ENCODE data around the gene ATP10D. TPM values are rescaled to one million over a fixed set of nuclear protein-coding genes. Genes with fewer than 3 reads are reported as not detected.
A peak's percentile ranks its signal among the peaks of the same experiment; 100 is the strongest.

Gene ATP10D
- total and polyA plus RNA-seq, 9 of the 15 experiments (the other 6 are each of a cell fraction or from before 2014, with no cell fraction given), result 0.10 to 0.36 (median 0.19) TPM; not detected in 1

GRCh38 chr4:47463235-47463956, 21.7 kb upstream of the ATP10D start, which contains the start of gene COMMD8 (continued):
- TF ChIP-seq MGA (IDR thresholded peaks at IDR 0.05) (peak; percentile 77), ZNF3 (CRISPR knock-in tag; IDR thresholded peaks at IDR 0.05) (no peak), ESRRA (IDR thresholded peaks at IDR 0.05; ENCODE audit: borderline replicate concordance, low read depth) (peak; percentile 14; the same call in 1 of the 2 replicates), ATF1 (CRISPR knock-in tag; IDR thresholded peaks at IDR 0.05) (no peak), ATF1 (tag; IDR thresholded peaks at IDR 0.05) (peak; percentile 78; the same call in 1 of the 2 replicates), TAF9B (IDR thresholded peaks at IDR 0.05; ENCODE audit: partially characterized antibody) (no peak), ZNF830 (CRISPR knock-in tag; IDR thresholded peaks at IDR 0.05) (0 out of 2 replicates have a peak, but pooled peaks have one; percentile 15), MLX (CRISPR knock-in tag; conservative IDR thresholded peaks at IDR 0.05) (no peak), NUFIP1 (IDR thresholded peaks at IDR 0.05; ENCODE audit: partially characterized antibody) (no peak), SRSF3 (IDR thresholded peaks at IDR 0.05; ENCODE audit: insufficient read depth, low read length) (no peak), PREB (CRISPR knock-in tag; IDR thresholded peaks at IDR 0.05) (no peak), KLF10 (CRISPR knock-in tag; IDR thresholded peaks at IDR 0.05) (no peak), ZFP30 (CRISPR knock-in tag; IDR thresholded peaks at IDR 0.05; ENCODE audit: borderline replicate concordance) (no peak), STAT5B (CRISPR knock-in tag; IDR thresholded peaks at IDR 0.05) (no peak)
